Measurements from ENCODE around the gene AFF3. TPM values are rescaled to one million over a fixed set of nuclear protein-coding genes. Genes with fewer than 3 reads are reported as not detected.
A peak's percentile ranks its signal among the peaks of the same experiment; 100 is the strongest.

The AFF3 gene
- total RNA-seq, 6 experiments from 2014 or later: 0.80 to 8.2 (median 6.8) TPM

- H3K27ac Mint-ChIP-seq: no peak overlapping the region
- no peak for DNase-seq
- no peak for TF ChIP-seq CTCF (IDR thresholded peaks at IDR 0.05)
- peaks cover 25% of the 10 kb centered on the region for H3K4me1 Mint-ChIP-seq (ENCODE audit: low read depth)
- peaks cover 11% of the 10 kb centered on the region for H3K27me3 Mint-ChIP-seq (ENCODE audit: insufficient read depth)
- no peaks in the 10 kb centered on the region for H3K9me3 Mint-ChIP-seq
- H3K4me3 Mint-ChIP-seq: no peak overlapping the region
- no peaks in the 10 kb centered on the region for H3K36me3 Mint-ChIP-seq (ENCODE audit: low read depth)
Measured at GRCh38 chr2:99608861-99609260, 533.5 kb downstream of the AFF3 start.

DNA sequence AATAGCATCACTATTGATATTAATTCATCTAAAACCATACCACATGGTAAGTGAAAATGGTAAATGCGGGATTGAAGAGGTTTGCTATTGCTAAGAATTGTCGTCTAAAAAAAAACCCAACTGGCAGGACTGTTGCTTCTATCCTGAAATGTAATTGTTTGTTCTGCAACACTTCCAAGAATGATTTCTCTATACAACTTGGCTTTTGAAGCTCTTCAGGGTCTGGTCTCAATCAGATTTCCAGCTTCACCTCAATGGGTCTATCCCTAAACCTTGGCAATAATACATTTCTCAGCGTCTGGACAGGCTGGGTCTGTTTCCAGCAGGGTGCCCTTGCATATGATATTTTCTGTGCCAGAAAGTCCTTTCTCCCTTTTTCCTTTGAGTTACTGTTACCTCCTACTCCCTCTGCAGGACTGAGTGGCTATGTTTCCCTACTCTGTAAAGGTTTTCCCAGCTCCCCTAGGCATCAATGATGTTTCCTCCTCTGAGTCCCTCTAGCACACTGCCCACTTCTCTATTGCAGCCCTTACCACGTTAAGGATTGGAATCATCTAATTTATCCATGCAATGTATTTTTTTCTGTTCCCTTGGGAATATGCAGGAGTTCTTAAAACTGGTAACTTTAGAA, 534.4 kb downstream of the AFF3 start:
- TF ChIP-seq CTCF (IDR thresholded peaks at IDR 0.05): no peak; the same call in 1 of the 2 replicates
- Mint-ChIP-seq H3K27ac (no peak overlapping the region), H3K4me3 (no peak overlapping the region), H3K9me3 (no peaks in the 10 kb centered on the region), H3K27me3 (ENCODE audit: insufficient read depth) (peaks cover 11% of the 10 kb centered on the region), H3K36me3 (ENCODE audit: low read depth) (no peaks in the 10 kb centered on the region), H3K4me1 (ENCODE audit: low read depth) (peaks cover 34% of the 10 kb centered on the region)
- DNase-seq: no peak

DNA sequence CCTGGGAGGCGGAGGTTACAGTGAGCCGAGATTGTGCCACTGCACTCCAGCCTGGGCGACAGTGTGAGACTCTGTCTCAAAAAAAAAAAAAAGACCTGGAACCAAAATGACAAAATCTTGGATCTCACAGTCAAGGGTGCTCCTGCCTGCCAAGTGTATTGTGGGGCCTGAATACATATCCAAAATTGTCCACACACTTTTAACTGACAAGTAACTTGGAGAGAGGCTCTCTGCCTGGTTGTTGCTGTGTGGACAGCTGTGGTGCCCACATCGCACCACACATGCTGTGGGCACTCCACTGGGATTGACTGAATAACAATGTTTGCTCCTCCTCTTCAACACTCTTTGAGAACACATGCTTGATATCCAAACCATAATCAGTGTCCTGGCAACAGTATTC, 534.9 kb downstream of the AFF3 start:
- Mint-ChIP-seq H3K4me1 (ENCODE audit: low read depth) (peaks cover 39% of the 10 kb centered on the region), H3K4me3 (no peak overlapping the region), H3K27me3 (ENCODE audit: insufficient read depth) (peaks cover 11% of the 10 kb centered on the region), H3K36me3 (ENCODE audit: low read depth) (no peaks in the 10 kb centered on the region), H3K9me3 (no peaks in the 10 kb centered on the region), H3K27ac (no peak overlapping the region)
- DNase-seq: no peak
- TF ChIP-seq CTCF (IDR thresholded peaks at IDR 0.05): no peak

DNA sequence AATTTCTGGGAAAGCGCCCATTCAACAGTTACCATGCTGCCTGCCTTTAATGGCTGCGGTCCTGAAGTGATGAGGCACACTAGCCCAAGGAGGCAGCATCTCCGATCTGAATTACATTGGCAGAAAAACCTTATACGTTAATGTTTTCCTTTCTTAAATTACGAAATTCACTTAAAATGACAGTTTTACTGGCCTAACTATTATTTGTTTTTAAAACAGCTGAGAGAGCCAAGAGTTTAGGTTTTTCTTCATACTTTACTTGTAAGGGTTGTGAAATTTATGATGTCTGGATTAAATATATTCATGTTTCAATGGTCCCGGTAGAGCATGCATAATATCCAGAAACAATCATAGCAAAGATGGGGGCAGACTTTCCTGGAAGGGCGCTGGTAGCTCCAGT, 537.4 kb downstream of the AFF3 start:
- peaks cover 7% of the 10 kb centered on the region; the same call in 1 of the 2 replicates for H3K27me3 Mint-ChIP-seq (ENCODE audit: insufficient read depth)
- no peak overlapping the region for H3K27ac Mint-ChIP-seq
- no peak for TF ChIP-seq CTCF (IDR thresholded peaks at IDR 0.05)
- no peak overlapping the region for H3K4me3 Mint-ChIP-seq
- no peaks in the 10 kb centered on the region for H3K9me3 Mint-ChIP-seq
- H3K4me1 Mint-ChIP-seq (ENCODE audit: low read depth): peaks cover 57% of the 10 kb centered on the region
- no peak for DNase-seq
- no peaks in the 10 kb centered on the region for H3K36me3 Mint-ChIP-seq (ENCODE audit: low read depth)

DNA sequence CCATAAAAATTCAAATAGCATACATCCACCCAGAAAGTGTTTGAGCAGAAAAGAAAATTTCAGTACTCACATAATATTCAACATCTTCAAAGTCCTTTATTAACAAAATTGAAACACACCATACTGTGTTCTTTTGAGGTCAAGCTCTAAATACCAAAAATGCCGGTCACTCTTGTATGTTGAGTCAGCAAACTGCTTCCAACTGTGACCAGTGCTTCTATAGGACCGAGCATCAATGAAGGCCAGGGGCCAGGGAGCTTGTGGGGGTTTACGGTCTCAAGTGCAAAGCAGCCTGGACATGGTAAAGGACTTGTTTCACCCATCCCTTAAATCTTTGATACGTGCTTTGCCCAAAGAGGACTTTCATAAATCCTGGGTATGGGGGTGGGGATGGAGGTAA, 539.9 kb downstream of the AFF3 start:
- peak overlapping the region; percentile 56 for H3K27ac Mint-ChIP-seq
- no peaks in the 10 kb centered on the region for H3K36me3 Mint-ChIP-seq (ENCODE audit: low read depth)
- no peaks in the 10 kb centered on the region for H3K9me3 Mint-ChIP-seq
- peak; percentile 48 for DNase-seq
- peaks cover 7% of the 10 kb centered on the region for H3K27me3 Mint-ChIP-seq (ENCODE audit: insufficient read depth)
- no peak for TF ChIP-seq CTCF (IDR thresholded peaks at IDR 0.05)
- peaks cover 61% of the 10 kb centered on the region for H3K4me1 Mint-ChIP-seq (ENCODE audit: low read depth)
- H3K4me3 Mint-ChIP-seq: peak overlapping the region; percentile 70

All from HFFc6 (cell line).